HepG2 (cell line): ENCODE measurements around the gene SH3GL1. TPM values are rescaled to one million over a fixed set of nuclear protein-coding genes. Genes with fewer than 3 reads are reported as not detected.
A peak's percentile ranks its signal among the peaks of the same experiment; 100 is the strongest.

Experiments used
- ATM ChIP-seq: fragments of 450-650 bp; IDR thresholded peaks from 2 replicates; pipeline ENCODE4 v1.7.1; 2017; ENCODE audit warnings: mild to moderate bottlenecking, borderline replicate concordance
- BRCA1 ChIP-seq: sonication (generic); formaldehyde crosslinking; IDR thresholded peaks from 2 replicates; pipeline ENCODE4 v1.4.0; 2020; ENCODE audit warnings: missing genetic modification reagents
- CBX2 ChIP-seq, 2 experiments: fragments of 200-600 bp in 1 of 2; sonication (generic); formaldehyde crosslinking in 1 of 2; IDR thresholded peaks; 2 replicates each; pipeline versions ENCODE4 v1.7.0 to v1.8.1; 2018 to 2022; ENCODE audit warnings: low read depth in 2 of 2, low read length in 1 of 2, mild to moderate bottlenecking in 1 of 2, missing genetic modification reagents in 1 of 2
- MIER2 ChIP-seq: IDR thresholded peaks from 2 replicates; pipeline ENCODE4 v1.6.1; 2016; ENCODE audit warnings: missing biosample characterization, missing genetic modification reagents
- PRDM10 ChIP-seq: sonication (generic); formaldehyde crosslinking; IDR thresholded peaks from 2 replicates; pipeline ENCODE4 v1.4.0; 2020; ENCODE audit warnings: low read depth, missing genetic modification reagents
- RERE ChIP-seq: IDR thresholded peaks from 2 replicates; pipeline ENCODE4 v1.6.1; 2016; ENCODE audit warnings: low read depth, missing genetic modification reagents, missing compliant biosample characterization
- RFXANK ChIP-seq: IDR thresholded peaks from 2 replicates; pipeline ENCODE4 v1.6.1; 2016
- RXRB ChIP-seq: IDR thresholded peaks from 2 replicates; pipeline ENCODE4 v1.6.1; 2016; ENCODE audit warnings: borderline replicate concordance, missing genetic modification reagents, missing compliant biosample characterization
- SCMH1 ChIP-seq: sonication (generic); formaldehyde crosslinking; IDR thresholded peaks from 2 replicates; pipeline ENCODE4 v1.9.0; 2021; ENCODE audit warnings: missing genetic modification reagents, mild to moderate bottlenecking, borderline replicate concordance
- SP1 ChIP-seq, 2 experiments: fragments of 450-650 bp in 1 of 2; sonication (generic) in 1 of 2; formaldehyde crosslinking in 1 of 2; IDR thresholded peaks; 2 replicates each; pipeline versions ENCODE4 v1.4.0 to v1.6.1; 2016 to 2020; ENCODE audit warnings: missing genetic modification reagents in 1 of 2
- YY1 ChIP-seq: IDR thresholded peaks from 2 replicates; pipeline ENCODE4 v1.6.1; 2011; ENCODE audit warnings: low read length, low read depth, moderate library complexity, mild to moderate bottlenecking; ENCODE audit not compliant: insufficient read depth, insufficient replicate concordance
- ZFP36L1 ChIP-seq: sonication (generic); formaldehyde crosslinking; IDR thresholded peaks from 2 replicates; pipeline ENCODE4 v1.8.0; 2022; ENCODE audit warnings: mild to moderate bottlenecking, missing genetic modification reagents, moderate library complexity
- ZNF713 ChIP-seq: sonication (generic); formaldehyde crosslinking; IDR thresholded peaks from 2 replicates; pipeline ENCODE4 v1.4.0; 2020; ENCODE audit warnings: mild to moderate bottlenecking, missing genetic modification reagents
- ZNF749 ChIP-seq: sonication (generic); formaldehyde crosslinking; IDR thresholded peaks from 2 replicates; pipeline ENCODE4 v1.8.0; 2022; ENCODE audit warnings: mild to moderate bottlenecking, missing genetic modification reagents, moderate library complexity, borderline replicate concordance
- ZNF768 ChIP-seq: sonication (generic); formaldehyde crosslinking; IDR thresholded peaks from 2 replicates; pipeline ENCODE4 v1.4.0; 2020; ENCODE audit warnings: missing genetic modification reagents
- ZNF816 ChIP-seq: sonication (generic); formaldehyde crosslinking; IDR thresholded peaks from 2 replicates; pipeline ENCODE4 v1.8.0; 2022; ENCODE audit warnings: missing genetic modification reagents, mild to moderate bottlenecking, borderline replicate concordance
- polyA plus RNA-seq, 8 experiments: library from polyadenylated mRNA; depleted of rRNA in 3 of 8; stranded (reverse) in 7 of 8; unstranded in 1 of 8; fragments of >200 nt; fragmentation: Illumina TruSeq in 4 of 8; extraction: Trizol in 4 of 8; gene quantifications; 2 replicates each; pipeline versions ENCODE4 v1.2.1 to v1.2.3, GENCODE V29; 2011 to 2016; ENCODE audit warnings: low read depth in 4 of 8, missing spikeins in 1 of 8, mixed read lengths in 1 of 8; ENCODE audit not compliant: insufficient read depth in 1 of 8
- total RNA-seq, 5 experiments: library from RNA; depleted of rRNA; stranded (reverse); fragments of >200 nt; fragmentation: Illumina TruSeq; extraction: Trizol; gene quantifications; 2 replicates each; pipeline ENCODE4 v1.2.3, GENCODE V29; 2016; ENCODE audit warnings: low read depth in 1 of 5

Gene SH3GL1
- total and polyA plus RNA-seq, 2 of the 13 experiments (the other 11 are each of a cell fraction or from before 2014, with no cell fraction given): 33.0 to 45.1 TPM

DNA sequence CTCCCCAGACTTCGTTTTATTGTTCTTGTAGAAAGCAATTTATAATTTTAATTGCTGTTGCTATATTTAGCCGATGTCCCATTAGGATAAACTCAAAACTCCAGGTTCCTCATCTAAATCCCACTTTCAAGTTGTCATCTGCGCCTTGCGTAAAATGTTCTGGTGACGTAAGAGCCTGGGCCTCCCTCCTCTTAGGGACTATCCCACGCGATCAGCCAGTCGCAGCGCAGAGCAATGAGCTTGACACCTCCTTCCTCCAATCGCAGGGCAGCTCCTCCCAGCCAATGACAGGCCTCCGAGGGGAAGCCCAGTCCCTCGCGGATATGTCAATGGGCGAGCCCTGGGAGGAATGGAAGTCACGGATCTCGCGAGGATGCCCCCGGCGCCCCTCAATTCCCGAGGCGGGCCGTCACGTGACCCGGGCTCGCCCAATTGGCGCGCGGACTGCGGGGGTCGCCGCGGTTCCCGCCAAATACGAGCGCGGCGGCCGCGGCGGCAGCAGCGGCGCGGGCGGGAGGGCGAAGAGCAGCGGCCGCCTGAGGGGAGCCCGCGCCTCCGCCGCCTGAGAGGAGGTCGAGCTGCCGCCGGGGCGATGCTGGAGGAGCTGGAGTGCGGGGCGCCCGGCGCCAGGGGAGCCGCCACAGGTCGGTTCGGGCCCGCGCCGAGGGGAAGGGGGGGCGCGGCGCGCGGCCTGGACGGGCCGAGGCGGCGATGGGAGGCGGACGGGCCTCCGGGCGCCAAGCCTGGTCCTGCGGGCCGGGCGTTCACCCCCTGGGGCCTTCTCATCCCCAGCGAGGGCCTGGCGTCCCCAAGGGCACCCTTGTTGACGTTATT, 2.0 kb upstream of the SH3GL1 start, which contains the start of gene CHAF1A (continued):
- TF ChIP-seq RFXANK (CRISPR knock-in tag) (no peak), ZNF713 (CRISPR knock-in tag) (no peak), ATM (no peak), ZNF749 (CRISPR knock-in tag) (peak; percentile 62; the same call in 1 of the 2 replicates), MIER2 (CRISPR knock-in tag) (no peak), CBX2 (IDR thresholded peaks at IDR 0.05; ENCODE audit: low read depth, low read length) (no peak), CBX2 (CRISPR knock-in tag; IDR thresholded peaks at IDR 0.05; ENCODE audit: low read depth) (no peak), RERE (no peak), YY1 (peak; percentile 70), SCMH1 (no peak), ZNF768 (CRISPR knock-in tag) (0 out of 2 replicates have a peak, but pooled peaks have one; percentile 27), SP1 (IDR thresholded peaks at IDR 0.05) (peak; percentile 88), SP1 (CRISPR knock-in tag; IDR thresholded peaks at IDR 0.05) (peak; percentile 50; the same call in 1 of the 2 replicates), BRCA1 (no peak), ZNF816 (CRISPR knock-in tag) (no peak), RXRB (CRISPR knock-in tag) (peak; percentile 35; the same call in 1 of the 2 replicates), PRDM10 (CRISPR knock-in tag) (peak; percentile 62; the same call in 1 of the 2 replicates), ZFP36L1 (CRISPR knock-in tag) (no peak)
